Measurements from ENCODE around the gene C8B. TPM values are rescaled to one million over a fixed set of nuclear protein-coding genes. Genes with fewer than 3 reads are reported as not detected.

C8B gene
- total and polyA plus RNA-seq, 2 experiments from 2014 or later = not detected

DNA sequence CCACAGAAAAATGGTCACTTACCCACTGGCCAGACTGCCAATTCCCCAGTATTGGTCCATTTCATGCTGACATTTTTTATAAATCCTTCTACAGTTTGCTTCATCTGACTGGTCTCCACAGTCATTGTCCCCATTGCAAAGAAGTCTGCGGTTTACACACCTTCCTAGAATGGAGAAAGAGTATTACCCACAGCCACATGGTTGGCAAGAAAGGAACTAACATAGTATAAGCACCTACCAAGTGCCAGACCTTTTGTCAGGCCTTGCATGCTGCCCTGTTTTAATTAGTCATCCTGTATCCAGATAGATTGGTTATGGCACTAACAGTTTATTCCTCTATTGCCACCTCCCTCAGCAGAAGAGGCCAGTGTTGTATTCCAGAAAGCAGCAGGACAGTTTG, 11.2 kb downstream of the C8B start (continued):
- TF ChIP-seq, protein P1, sequence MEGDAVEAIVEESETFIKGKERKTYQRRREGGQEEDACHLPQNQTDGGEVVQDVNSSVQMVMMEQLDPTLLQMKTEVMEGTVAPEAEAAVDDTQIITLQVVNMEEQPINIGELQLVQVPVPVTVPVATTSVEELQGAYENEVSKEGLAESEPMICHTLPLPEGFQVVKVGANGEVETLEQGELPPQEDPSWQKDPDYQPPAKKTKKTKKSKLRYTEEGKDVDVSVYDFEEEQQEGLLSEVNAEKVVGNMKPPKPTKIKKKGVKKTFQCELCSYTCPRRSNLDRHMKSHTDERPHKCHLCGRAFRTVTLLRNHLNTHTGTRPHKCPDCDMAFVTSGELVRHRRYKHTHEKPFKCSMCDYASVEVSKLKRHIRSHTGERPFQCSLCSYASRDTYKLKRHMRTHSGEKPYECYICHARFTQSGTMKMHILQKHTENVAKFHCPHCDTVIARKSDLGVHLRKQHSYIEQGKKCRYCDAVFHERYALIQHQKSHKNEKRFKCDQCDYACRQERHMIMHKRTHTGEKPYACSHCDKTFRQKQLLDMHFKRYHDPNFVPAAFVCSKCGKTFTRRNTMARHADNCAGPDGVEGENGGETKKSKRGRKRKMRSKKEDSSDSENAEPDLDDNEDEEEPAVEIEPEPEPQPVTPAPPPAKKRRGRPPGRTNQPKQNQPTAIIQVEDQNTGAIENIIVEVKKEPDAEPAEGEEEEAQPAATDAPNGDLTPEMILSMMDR (conservative IDR thresholded peaks at IDR 0.05; ENCODE audit: low read depth in 2 of 2) = no peak
- TF ChIP-seq STAT1 (IDR thresholded peaks at IDR 0.05; ENCODE audit: unreplicated experiment) = no peak

DNA sequence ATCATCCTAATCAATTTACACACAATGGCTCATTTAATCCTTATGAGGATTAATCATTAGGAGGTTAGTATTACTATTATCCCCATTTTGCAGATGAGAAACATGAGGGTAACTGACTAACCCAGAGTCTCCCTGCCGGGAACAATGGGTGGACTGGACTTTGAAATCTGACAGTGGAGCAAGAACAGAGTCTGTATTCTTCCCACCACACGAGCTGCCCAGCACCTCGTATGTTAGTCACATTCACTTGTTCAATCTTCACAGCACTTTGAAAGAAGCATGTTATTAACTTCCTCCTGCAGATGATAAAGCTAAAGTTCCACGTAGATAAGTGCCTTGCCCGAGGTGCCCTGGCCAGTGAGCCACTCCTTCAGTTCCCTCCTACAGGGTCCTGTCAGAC, 12.4 kb downstream of the C8B start:
- Mint-ChIP-seq H3K4me3 (no peak overlapping the region), H3K9me3 (no peaks in the 10 kb centered on the region), H3K27me3 (ENCODE audit: insufficient read depth, low read depth, poor library complexity) (no peaks in the 10 kb centered on the region), H3K27ac (no peak overlapping the region), H3K36me3 (ENCODE audit: low read depth) (no peaks in the 10 kb centered on the region), H3K4me1 (no peaks in the 10 kb centered on the region)
- TF ChIP-seq, protein P1 (conservative IDR thresholded peaks at IDR 0.05; ENCODE audit: low read depth in 2 of 2) = no peak
- no peak for TF ChIP-seq NANOG (IDR thresholded peaks at IDR 0.05; ENCODE audit: borderline replicate concordance)
- TF ChIP-seq, protein P2, sequence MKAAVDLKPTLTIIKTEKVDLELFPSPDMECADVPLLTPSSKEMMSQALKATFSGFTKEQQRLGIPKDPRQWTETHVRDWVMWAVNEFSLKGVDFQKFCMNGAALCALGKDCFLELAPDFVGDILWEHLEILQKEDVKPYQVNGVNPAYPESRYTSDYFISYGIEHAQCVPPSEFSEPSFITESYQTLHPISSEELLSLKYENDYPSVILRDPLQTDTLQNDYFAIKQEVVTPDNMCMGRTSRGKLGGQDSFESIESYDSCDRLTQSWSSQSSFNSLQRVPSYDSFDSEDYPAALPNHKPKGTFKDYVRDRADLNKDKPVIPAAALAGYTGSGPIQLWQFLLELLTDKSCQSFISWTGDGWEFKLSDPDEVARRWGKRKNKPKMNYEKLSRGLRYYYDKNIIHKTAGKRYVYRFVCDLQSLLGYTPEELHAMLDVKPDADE (IDR thresholded peaks at IDR 0.05) = no peak
- no peak for TF ChIP-seq EZH2 (IDR thresholded peaks at IDR 0.05; ENCODE audit: low read depth, unreplicated experiment)
- TF ChIP-seq POLR2AphosphoS5 (IDR thresholded peaks at IDR 0.05; ENCODE audit: low read depth) = no peak
- TF ChIP-seq, protein P3, sequence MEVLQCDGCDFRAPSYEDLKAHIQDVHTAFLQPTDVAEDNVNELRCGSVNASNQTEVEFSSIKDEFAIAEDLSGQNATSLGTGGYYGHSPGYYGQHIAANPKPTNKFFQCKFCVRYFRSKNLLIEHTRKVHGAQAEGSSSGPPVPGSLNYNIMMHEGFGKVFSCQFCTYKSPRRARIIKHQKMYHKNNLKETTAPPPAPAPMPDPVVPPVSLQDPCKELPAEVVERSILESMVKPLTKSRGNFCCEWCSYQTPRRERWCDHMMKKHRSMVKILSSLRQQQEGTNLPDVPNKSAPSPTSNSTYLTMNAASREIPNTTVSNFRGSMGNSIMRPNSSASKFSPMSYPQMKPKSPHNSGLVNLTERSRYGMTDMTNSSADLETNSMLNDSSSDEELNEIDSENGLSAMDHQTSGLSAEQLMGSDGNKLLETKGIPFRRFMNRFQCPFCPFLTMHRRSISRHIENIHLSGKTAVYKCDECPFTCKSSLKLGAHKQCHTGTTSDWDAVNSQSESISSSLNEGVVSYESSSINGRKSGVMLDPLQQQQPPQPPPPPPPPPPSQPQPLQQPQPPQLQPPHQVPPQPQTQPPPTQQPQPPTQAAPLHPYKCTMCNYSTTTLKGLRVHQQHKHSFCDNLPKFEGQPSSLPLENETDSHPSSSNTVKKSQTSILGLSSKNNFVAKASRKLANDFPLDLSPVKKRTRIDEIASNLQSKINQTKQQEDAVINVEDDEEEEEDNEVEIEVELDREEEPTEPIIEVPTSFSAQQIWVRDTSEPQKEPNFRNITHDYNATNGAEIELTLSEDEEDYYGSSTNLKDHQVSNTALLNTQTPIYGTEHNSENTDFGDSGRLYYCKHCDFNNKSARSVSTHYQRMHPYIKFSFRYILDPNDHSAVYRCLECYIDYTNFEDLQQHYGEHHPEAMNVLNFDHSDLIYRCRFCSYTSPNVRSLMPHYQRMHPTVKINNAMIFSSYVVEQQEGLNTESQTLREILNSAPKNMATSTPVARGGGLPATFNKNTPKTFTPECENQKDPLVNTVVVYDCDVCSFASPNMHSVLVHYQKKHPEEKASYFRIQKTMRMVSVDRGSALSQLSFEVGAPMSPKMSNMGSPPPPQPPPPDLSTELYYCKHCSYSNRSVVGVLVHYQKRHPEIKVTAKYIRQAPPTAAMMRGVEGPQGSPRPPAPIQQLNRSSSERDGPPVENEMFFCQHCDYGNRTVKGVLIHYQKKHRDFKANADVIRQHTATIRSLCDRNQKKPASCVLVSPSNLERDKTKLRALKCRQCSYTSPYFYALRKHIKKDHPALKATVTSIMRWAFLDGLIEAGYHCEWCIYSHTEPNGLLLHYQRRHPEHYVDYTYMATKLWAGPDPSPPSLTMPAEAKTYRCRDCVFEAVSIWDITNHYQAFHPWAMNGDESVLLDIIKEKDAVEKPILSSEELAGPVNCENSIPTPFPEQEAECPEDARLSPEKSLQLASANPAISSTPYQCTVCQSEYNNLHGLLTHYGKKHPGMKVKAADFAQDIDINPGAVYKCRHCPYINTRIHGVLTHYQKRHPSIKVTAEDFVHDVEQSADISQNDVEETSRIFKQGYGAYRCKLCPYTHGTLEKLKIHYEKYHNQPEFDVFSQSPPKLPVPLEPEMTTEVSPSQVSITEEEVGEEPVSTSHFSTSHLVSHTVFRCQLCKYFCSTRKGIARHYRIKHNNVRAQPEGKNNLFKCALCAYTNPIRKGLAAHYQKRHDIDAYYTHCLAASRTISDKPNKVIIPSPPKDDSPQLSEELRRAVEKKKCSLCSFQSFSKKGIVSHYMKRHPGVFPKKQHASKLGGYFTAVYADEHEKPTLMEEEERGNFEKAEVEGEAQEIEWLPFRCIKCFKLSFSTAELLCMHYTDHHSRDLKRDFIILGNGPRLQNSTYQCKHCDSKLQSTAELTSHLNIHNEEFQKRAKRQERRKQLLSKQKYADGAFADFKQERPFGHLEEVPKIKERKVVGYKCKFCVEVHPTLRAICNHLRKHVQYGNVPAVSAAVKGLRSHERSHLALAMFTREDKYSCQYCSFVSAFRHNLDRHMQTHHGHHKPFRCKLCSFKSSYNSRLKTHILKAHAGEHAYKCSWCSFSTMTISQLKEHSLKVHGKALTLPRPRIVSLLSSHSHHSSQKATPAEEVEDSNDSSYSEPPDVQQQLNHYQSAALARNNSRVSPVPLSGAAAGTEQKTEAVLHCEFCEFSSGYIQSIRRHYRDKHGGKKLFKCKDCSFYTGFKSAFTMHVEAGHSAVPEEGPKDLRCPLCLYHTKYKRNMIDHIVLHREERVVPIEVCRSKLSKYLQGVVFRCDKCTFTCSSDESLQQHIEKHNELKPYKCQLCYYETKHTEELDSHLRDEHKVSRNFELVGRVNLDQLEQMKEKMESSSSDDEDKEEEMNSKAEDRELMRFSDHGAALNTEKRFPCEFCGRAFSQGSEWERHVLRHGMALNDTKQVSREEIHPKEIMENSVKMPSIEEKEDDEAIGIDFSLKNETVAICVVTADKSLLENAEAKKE (CRISPR knock-in tag; IDR thresholded peaks at IDR 0.05) = no peak
- no peak for TF ChIP-seq CREB1 (CRISPR knock-in tag; IDR thresholded peaks at IDR 0.05; ENCODE audit: low read depth)
- no peak for TF ChIP-seq ZNF331 (CRISPR knock-in tag; IDR thresholded peaks at IDR 0.05; ENCODE audit: low read depth)
- TF ChIP-seq EZH2phosphoT487 (IDR thresholded peaks at IDR 0.05; ENCODE audit: unreplicated experiment) = no peak
- no peak for TF ChIP-seq JUNB (IDR thresholded peaks at IDR 0.05; ENCODE audit: unreplicated experiment)
- no peak for TF ChIP-seq ZNF114 (CRISPR knock-in tag; IDR thresholded peaks at IDR 0.05)
- no peaks in the 10 kb centered on the region for H3K4me1 ChIP-seq (ENCODE audit: insufficient read depth)
- no peaks in the 10 kb centered on the region for H3F3A ChIP-seq (replicated peaks; ENCODE audit: low read depth)
- no peaks in the 10 kb centered on the region for H3K9me2 ChIP-seq (ENCODE audit: insufficient read depth)
- H3K27me3 ChIP-seq (ENCODE audit: insufficient read depth) = no peaks in the 10 kb centered on the region
- H3K36me3 ChIP-seq (ENCODE audit: insufficient read depth) = no peaks in the 10 kb centered on the region
- no peaks in the 10 kb centered on the region for H4K20me1 ChIP-seq (replicated peaks; ENCODE audit: insufficient read depth)
- no peaks in the 10 kb centered on the region for H3K79me2 ChIP-seq (replicated peaks; ENCODE audit: insufficient read depth)
- H3K27ac ChIP-seq (ENCODE audit: low read depth) = no peak overlapping the region
- no peak overlapping the region for H3K4me3 ChIP-seq
- no peak for ATAC-seq
- no peak overlapping the region for H2AFZ ChIP-seq
- no peak for DNase-seq (ENCODE audit: low spot score)
- no peak overlapping the region for H3K4me2 ChIP-seq

Measured in GM23338 (cell line).